Fibroblast of skin of abdomen (primary cell): ENCODE measurements around the gene AKR1B15. TPM values are rescaled to one million over a fixed set of nuclear protein-coding genes. Genes with fewer than 3 reads are reported as not detected.
"Not testable (repeated sequence)": the region's sequence is repeated elsewhere in the genome, so short reads cannot be mapped to it uniquely, and the experiment has no call there.

ENCODE experiments used
- DNase-seq: peaks from one replicate; pipeline ENCODE4 v3.0.0-alpha.2; 2013
- polyA plus RNA-seq, 2 experiments: library from polyadenylated mRNA; unstranded; fragments of 120-200 nt; gene quantifications; one replicate each; pipeline ENCODE4 v1.2.1, GENCODE V29; 2013; ENCODE audit not compliant: insufficient read length in 2 of 2

AKR1B15 gene
- polyA plus RNA-seq (2013, experiment 1 of 2; ENCODE audit: insufficient read length): not detected
- polyA plus RNA-seq (2013, experiment 2 of 2; ENCODE audit: insufficient read length): not detected

GRCh38 chr7:134548877-134549276 lies at the start of gene AKR1B15:
Gene AKR1B15, plus strand, starts transcription at chr7:134549110. Its CDS starts 15,510 bp downstream, at chr7:134564620.
- DNase-seq: peak; percentile 23

- no peak for DNase-seq
Observed at GRCh38 chr7:134500406-134500805, 48.5 kb upstream of the AKR1B15 start.

- no peak for DNase-seq
Observed at GRCh38 chr7:134500982-134501381, 47.9 kb upstream of the AKR1B15 start.

GRCh38 chr7:134502463-134503371 lies 46.2 kb upstream of the AKR1B15 start:
- peak; percentile 11 for DNase-seq

- DNase-seq: no peak
Observed at GRCh38 chr7:134504660-134505164, 44.2 kb upstream of the AKR1B15 start.

- no peak for DNase-seq
Observed at GRCh38 chr7:134505856-134506255, 43.1 kb upstream of the AKR1B15 start.

GRCh38 chr7:134509010-134509409 lies 39.9 kb upstream of the AKR1B15 start:
- no peak for DNase-seq

GRCh38 chr7:134510646-134511045 lies 38.3 kb upstream of the AKR1B15 start:
- no peak for DNase-seq

GRCh38 chr7:134512271-134512670 lies 36.6 kb upstream of the AKR1B15 start:
- DNase-seq: no peak

GRCh38 chr7:134513169-134513752 lies 35.6 kb upstream of the AKR1B15 start:
- DNase-seq: peak; percentile 38

- DNase-seq: no peak
Observed at GRCh38 chr7:134514106-134514505, 34.8 kb upstream of the AKR1B15 start.

GRCh38 chr7:134514663-134515062 lies 34.2 kb upstream of the AKR1B15 start:
- peak; percentile 71 for DNase-seq

GRCh38 chr7:134515569-134516468 lies 33.1 kb upstream of the AKR1B15 start:
- DNase-seq: peak; percentile 86

- DNase-seq: no peak
Observed at GRCh38 chr7:134520130-134520529, 28.8 kb upstream of the AKR1B15 start.

GRCh38 chr7:134522601-134523000 lies 26.3 kb upstream of the AKR1B15 start:
- no peak for DNase-seq

GRCh38 chr7:134525449-134525848 lies 23.5 kb upstream of the AKR1B15 start:
- DNase-seq: not testable (repeated sequence)

- DNase-seq: not testable (repeated sequence)
Observed at GRCh38 chr7:134526552-134527248, 22.2 kb upstream of the AKR1B15 start.

- peak; percentile 65 for DNase-seq
Observed at GRCh38 chr7:134527979-134528371, 20.9 kb upstream of the AKR1B15 start.

GRCh38 chr7:134528749-134529148 lies 20.2 kb upstream of the AKR1B15 start:
- DNase-seq: no peak

- DNase-seq: no peak
Observed at GRCh38 chr7:134530460-134530859, 18.4 kb upstream of the AKR1B15 start.

- no peak for DNase-seq
Observed at GRCh38 chr7:134532180-134532953, 16.5 kb upstream of the AKR1B15 start.
